HG03196 (cell line): ENCODE measurements around the gene EPC1.

Experiments
- ATAC-seq: cut with Tn5 transposase; IDR thresholded peaks from one replicate; pipeline ENCODE4 v1.9.1; 2021; ENCODE audit not compliant: unreplicated experiment

Gene EPC1

GRCh38 chr10:32338262-32338661 lies 8.7 kb downstream of the EPC1 start:
- ATAC-seq = no peak

- ATAC-seq = no peak
Measured at GRCh38 chr10:32337350-32337749, 9.6 kb downstream of the EPC1 start.

- no peak for ATAC-seq
Measured at GRCh38 chr10:32333849-32334248, 13.1 kb downstream of the EPC1 start.

- ATAC-seq = peak; percentile 93
Measured at GRCh38 chr10:32332299-32332750, 14.6 kb downstream of the EPC1 start.

GRCh38 chr10:32331606-32332005 lies 15.4 kb downstream of the EPC1 start:
- ATAC-seq = no peak

GRCh38 chr10:32330214-32330613 lies 16.7 kb downstream of the EPC1 start:
- ATAC-seq = no peak

GRCh38 chr10:32329061-32329460 lies 17.9 kb downstream of the EPC1 start:
- no peak for ATAC-seq

- no peak for ATAC-seq
Measured at GRCh38 chr10:32328499-32328898, 18.5 kb downstream of the EPC1 start.

GRCh38 chr10:32327364-32327691 lies 19.6 kb downstream of the EPC1 start:
- no peak for ATAC-seq

GRCh38 chr10:32326680-32327363 lies 20.1 kb downstream of the EPC1 start:
- ATAC-seq = no peak

- no peak for ATAC-seq
Measured at GRCh38 chr10:32326119-32326518, 20.8 kb downstream of the EPC1 start.

GRCh38 chr10:32323051-32323450 lies 23.9 kb downstream of the EPC1 start:
- no peak for ATAC-seq

GRCh38 chr10:32321016-32321631 lies 25.8 kb downstream of the EPC1 start:
- ATAC-seq = no peak

- peak; percentile 42 for ATAC-seq
Measured at GRCh38 chr10:32318476-32318896, 28.5 kb downstream of the EPC1 start.

- peak; percentile 92 for ATAC-seq
Measured at GRCh38 chr10:32317795-32318357, 29.1 kb downstream of the EPC1 start.

- ATAC-seq = no peak
Measured at GRCh38 chr10:32315424-32315823, 31.5 kb downstream of the EPC1 start.

GRCh38 chr10:32314588-32314987 lies 32.4 kb downstream of the EPC1 start:
- no peak for ATAC-seq

GRCh38 chr10:32308027-32308603 lies 38.8 kb downstream of the EPC1 start:
- no peak for ATAC-seq

GRCh38 chr10:32307609-32308008 lies 39.3 kb downstream of the EPC1 start:
- ATAC-seq = no peak

GRCh38 chr10:32299354-32299980 lies 47.5 kb downstream of the EPC1 start:
- ATAC-seq = no peak

GRCh38 chr10:32298075-32298812 lies 48.7 kb downstream of the EPC1 start:
- ATAC-seq = no peak
